COLO829 (cell line): Measurements from ENCODE around the gene OAF.

Source experiments
- DNase-seq: peaks from one replicate; pipeline ENCODE4 v3.0.0; 2012; ENCODE audit warnings: low spot score

OAF gene

GRCh38 chr11:120183701-120184141, 27.1 kb upstream of the OAF start:
- no peak for DNase-seq

- no peak for DNase-seq
Measured at GRCh38 chr11:120184371-120184945, 26.4 kb upstream of the OAF start.

- no peak for DNase-seq
Measured at GRCh38 chr11:120184946-120185705, 25.7 kb upstream of the OAF start.

- no peak for DNase-seq
Measured at GRCh38 chr11:120185706-120186455, 25.0 kb upstream of the OAF start.

- DNase-seq = no peak
Measured at GRCh38 chr11:120186456-120186773, 24.4 kb upstream of the OAF start.

GRCh38 chr11:120186774-120187591, 23.8 kb upstream of the OAF start:
- DNase-seq = no peak

GRCh38 chr11:120188371-120188770, 22.5 kb upstream of the OAF start:
- no peak for DNase-seq

GRCh38 chr11:120188811-120189455, 21.9 kb upstream of the OAF start:
- no peak for DNase-seq

GRCh38 chr11:120191058-120191457, 19.8 kb upstream of the OAF start:
- DNase-seq = no peak

GRCh38 chr11:120192831-120193625, 17.8 kb upstream of the OAF start:
- DNase-seq = no peak

- DNase-seq = no peak
Measured at GRCh38 chr11:120194166-120194565, 16.7 kb upstream of the OAF start.

- no peak for DNase-seq
Measured at GRCh38 chr11:120195601-120196320, 15.1 kb upstream of the OAF start.

GRCh38 chr11:120196826-120197225, 14.0 kb upstream of the OAF start:
- no peak for DNase-seq

GRCh38 chr11:120197251-120197891, 13.5 kb upstream of the OAF start:
- DNase-seq = no peak

GRCh38 chr11:120197977-120198376, 12.9 kb upstream of the OAF start:
- DNase-seq = no peak

- DNase-seq = no peak
Measured at GRCh38 chr11:120198403-120198786, 12.4 kb upstream of the OAF start.

GRCh38 chr11:120198787-120199469, 11.9 kb upstream of the OAF start:
- no peak for DNase-seq

GRCh38 chr11:120199613-120200012, 11.2 kb upstream of the OAF start:
- no peak for DNase-seq

GRCh38 chr11:120200677-120201076, 10.2 kb upstream of the OAF start:
- DNase-seq = no peak
